GM12878 (cell line): ENCODE results near the gene SLC34A3. TPM values are rescaled to one million over a fixed set of nuclear protein-coding genes. Genes with fewer than 3 reads are reported as not detected.

ENCODE experiments used
- ATAC-seq: fragments of 200-7000 bp; cut with Tn5 transposase; 3 replicates; pipeline ENCODE4 v1.9.1; 2020; ENCODE audit warnings: mild to moderate bottlenecking, moderate library complexity
- BruUV-seq: library from RNA; stranded (reverse); fragments of 400-500 nt; replicated peaks from 2 replicates; lab custom pipeline; 2021; lab: Mats Ljungman, UMichigan
- CTCF ChIA-PET: fragments of 300-600 bp; sonication (Branson Sonifier 250); formaldehyde crosslinking; extraction: SDS; loops from one replicate; lab custom pipeline; 2021; ENCODE audit warnings: inconsistent platforms; lab: Yijun Ruan, JAX
- POLR2A ChIA-PET: fragments of 350-600 bp; formaldehyde crosslinking; extraction: SDS; loops from one replicate; lab custom pipeline; 2021; ENCODE audit warnings: inconsistent platforms; lab: Charles Lee
- RAD21 ChIA-PET: fragments of 300-600 bp; sonication (Branson Sonifier 250); formaldehyde crosslinking; loops from one replicate; lab custom pipeline; 2023; ENCODE audit warnings: antibody characterized with exemption; ENCODE audit not compliant: unreplicated experiment; lab: Charles Lee
- SMC1A ChIA-PET: fragments of 300-600 bp; sonication (Branson Sonifier 250); formaldehyde crosslinking; loops from one replicate; lab custom pipeline; 2023; ENCODE audit not compliant: unreplicated experiment, uncharacterized antibody; lab: Charles Lee
- DNase-seq: peaks from one replicate; pipeline ENCODE4 v3.0.0-alpha.2; 2011; ENCODE audit warnings: low read depth, low spot score
- FAIRE-seq: peaks from 3 replicates; lab custom pipeline; 2011; peaks lifted over from hg19 to GRCh38; lab: Jason Lieb, UNC
- H2AFZ ChIP-seq: 2 replicates; pipeline ENCODE4 v1.6.0; 2011; ENCODE audit warnings: low read depth, low read length, control low read depth; ENCODE audit not compliant: control insufficient read depth
- H3K27ac ChIP-seq: 2 replicates; pipeline ENCODE4 v1.5.1; 2011; ENCODE audit warnings: control low read depth; ENCODE audit not compliant: control insufficient read depth, insufficient read depth
- H3K27me3 ChIP-seq, 2 experiments: replicated peaks in 1 of 2; 2 replicates each; pipeline versions ENCODE4 v1.6.0 to v1.6.1; 2011; ENCODE audit warnings: low read length in 1 of 2; ENCODE audit not compliant: control insufficient read depth in 2 of 2, insufficient read depth in 2 of 2
- H3K36me3 ChIP-seq, 2 experiments: 2 replicates each; pipeline ENCODE4 v1.5.1; 2011; ENCODE audit warnings: low read length in 1 of 2; ENCODE audit not compliant: control insufficient read depth in 2 of 2, insufficient read depth in 2 of 2
- H3K4me1 ChIP-seq: 2 replicates; pipeline ENCODE4 v1.6.1; 2011; ENCODE audit warnings: mild to moderate bottlenecking, low read length, moderate library complexity, mixed read lengths; ENCODE audit not compliant: control insufficient read depth, insufficient read depth
- H3K4me2 ChIP-seq: 2 replicates; pipeline ENCODE4 v1.6.0; 2011; ENCODE audit warnings: control low read depth; ENCODE audit not compliant: control insufficient read depth, insufficient read depth
- H3K4me3 ChIP-seq: fragments of 200-600 bp; sonication (generic); 2 replicates; pipeline ENCODE4 v1.5.1; 2016
- H3K79me2 ChIP-seq: 2 replicates; pipeline ENCODE4 v1.6.0; 2011; ENCODE audit warnings: low read length; ENCODE audit not compliant: control insufficient read depth, insufficient read depth
- H3K9ac ChIP-seq: 2 replicates; pipeline ENCODE4 v1.8.0; 2011; ENCODE audit warnings: low read length, control low read depth, mixed read lengths; ENCODE audit not compliant: control insufficient read depth, insufficient read depth
- H3K9me3 ChIP-seq: replicated peaks from 3 replicates; pipeline ENCODE4 v1.5.1; 2011; ENCODE audit warnings: mild to moderate bottlenecking, low read length; ENCODE audit not compliant: control insufficient read depth, insufficient read depth
- H4K20me1 ChIP-seq: 2 replicates; pipeline ENCODE4 v1.6.0; 2011; ENCODE audit not compliant: control insufficient read depth, insufficient read depth
- CBX3 ChIP-seq: fragments of 200-600 bp; sonication (generic); IDR thresholded peaks from 2 replicates; pipeline ENCODE4 v1.6.1; 2016; ENCODE audit warnings: low read depth, borderline replicate concordance
- E2F8 ChIP-seq: fragments of 450-650 bp; IDR thresholded peaks from 2 replicates; pipeline ENCODE4 v1.6.1; 2018; ENCODE audit warnings: mild to moderate bottlenecking, low read depth, moderate library complexity; ENCODE audit not compliant: partially characterized antibody
- GATAD2B ChIP-seq: fragments of 450-650 bp; conservative IDR thresholded peaks from 2 replicates; pipeline ENCODE4 v1.6.1; 2017; ENCODE audit warnings: low read depth, mild to moderate bottlenecking, moderate library complexity
- HCFC1 ChIP-seq: fragments of 150-350 bp; IDR thresholded peaks from 2 replicates; pipeline ENCODE4 v1.6.1; 2014; ENCODE audit warnings: low read length
- HSF1 ChIP-seq: fragments of 150-350 bp; IDR thresholded peaks from 2 replicates; pipeline ENCODE4 v1.6.1; 2014; ENCODE audit warnings: mild to moderate bottlenecking, low read depth, low read length
- IRF4 ChIP-seq: IDR thresholded peaks from 2 replicates; pipeline ENCODE4 v1.6.1; 2011; ENCODE audit warnings: low read depth, low read length
- NFIC ChIP-seq: IDR thresholded peaks from 2 replicates; pipeline ENCODE4 v1.6.1; 2012; ENCODE audit warnings: low read depth, mild to moderate bottlenecking, inconsistent platforms, low read length, moderate library complexity
- PAX8 ChIP-seq: fragments of 450-650 bp; IDR thresholded peaks from 2 replicates; pipeline ENCODE4 v1.6.1; 2017; ENCODE audit warnings: mild to moderate bottlenecking, moderate library complexity
- PML ChIP-seq: IDR thresholded peaks from 2 replicates; pipeline ENCODE4 v1.6.1; 2012; ENCODE audit warnings: low read length, inconsistent platforms
- RAD21 ChIP-seq: IDR thresholded peaks from 2 replicates; pipeline ENCODE4 v1.6.1; 2011; ENCODE audit warnings: mild to moderate bottlenecking, low read depth, low read length, moderate library complexity; ENCODE audit not compliant: insufficient read depth
- RUNX3 ChIP-seq: IDR thresholded peaks from 2 replicates; pipeline ENCODE4 v1.6.1; 2012; ENCODE audit warnings: low read length, inconsistent platforms
- SMAD1 ChIP-seq: fragments of 450-650 bp; IDR thresholded peaks from 2 replicates; pipeline ENCODE4 v1.6.1; 2018; ENCODE audit warnings: mild to moderate bottlenecking, low read depth; ENCODE audit not compliant: partially characterized antibody
- STAT3 ChIP-seq: IDR thresholded peaks from 2 replicates; pipeline ENCODE4 v1.6.1; 2011; ENCODE audit warnings: low read depth, low read length, improper control_type of control experiment
- TCF12 ChIP-seq: IDR thresholded peaks from 2 replicates; pipeline ENCODE4 v1.6.1; 2011; ENCODE audit warnings: low read depth, mild to moderate bottlenecking, low read length
- ZBTB33 ChIP-seq: fragments of 450-650 bp; IDR thresholded peaks from 2 replicates; pipeline ENCODE4 v1.6.1; 2017; ENCODE audit warnings: mild to moderate bottlenecking
- ZSCAN29 ChIP-seq: fragments of 450-650 bp; IDR thresholded peaks from 2 replicates; pipeline ENCODE4 v1.6.1; 2017; ENCODE audit warnings: mild to moderate bottlenecking, moderate library complexity
- WGBS: methylation state at CpG from one replicate; pipeline ENCODE4 v1.1.6; 2016; ENCODE audit warnings: low lambda C conversion rate; ENCODE audit not compliant: insufficient replicate concordance, insufficient coverage; ENCODE audit errors: missing lambda C conversion rate; 5-methylcytosine and 5-hydroxymethylcytosine counted together
- in situ Hi-C: fragments of 300-500 bp; cut with MboI; formaldehyde crosslinking; loops from 9 replicates; pipeline ENCODE4 v1.14.3; 2018; ENCODE audit warnings: mixed read lengths
- intact Hi-C: fragments of 100-400 bp; cut with micrococcal nuclease; formaldehyde crosslinking; loops from one replicate; pipeline ENCODE4 v1.14.2; 2022; ENCODE audit not compliant: unreplicated experiment
- polyA plus RNA-seq, 11 experiments: library from polyadenylated mRNA; depleted of rRNA in 4 of 11; unstranded in 6 of 11; stranded (reverse) in 5 of 11; fragments of >200 nt; fragmentation: Nextera tagmentation in 4 of 11; fragmentation: Illumina TruSeq in 1 of 11; extraction: Ambion mirVana in 4 of 11; extraction: Trizol in 1 of 11; gene quantifications; 1 replicate in 1 of 11; 2 replicates in 10 of 11; pipeline versions ENCODE4 v1.2.1 to v1.2.3, GENCODE V29; 2011 to 2016; ENCODE audit warnings: inconsistent platforms in 2 of 11, missing spikeins in 2 of 11, low read depth in 1 of 11
- total RNA-seq, 4 experiments: library from RNA; depleted of rRNA in 3 of 4; stranded (reverse); fragments of >200 nt in 3 of 4; fragmentation: Illumina TruSeq in 1 of 4; extraction: Trizol in 1 of 4; gene quantifications; 2 replicates each; pipeline versions ENCODE4 v1.2.1 to v1.2.3, GENCODE V29; 2013 to 2021
- TF ChIP-seq, protein P1 (sequence below): fragments of 450-650 bp; IDR thresholded peaks from 2 replicates; pipeline ENCODE4 v1.6.1; 2016; ENCODE audit warnings: mild to moderate bottlenecking

Gene SLC34A3
- total and polyA plus RNA-seq, 10 of the 15 experiments (the other 5 are each of a cell fraction or from before 2014, with no cell fraction given) = not detected

DNA sequence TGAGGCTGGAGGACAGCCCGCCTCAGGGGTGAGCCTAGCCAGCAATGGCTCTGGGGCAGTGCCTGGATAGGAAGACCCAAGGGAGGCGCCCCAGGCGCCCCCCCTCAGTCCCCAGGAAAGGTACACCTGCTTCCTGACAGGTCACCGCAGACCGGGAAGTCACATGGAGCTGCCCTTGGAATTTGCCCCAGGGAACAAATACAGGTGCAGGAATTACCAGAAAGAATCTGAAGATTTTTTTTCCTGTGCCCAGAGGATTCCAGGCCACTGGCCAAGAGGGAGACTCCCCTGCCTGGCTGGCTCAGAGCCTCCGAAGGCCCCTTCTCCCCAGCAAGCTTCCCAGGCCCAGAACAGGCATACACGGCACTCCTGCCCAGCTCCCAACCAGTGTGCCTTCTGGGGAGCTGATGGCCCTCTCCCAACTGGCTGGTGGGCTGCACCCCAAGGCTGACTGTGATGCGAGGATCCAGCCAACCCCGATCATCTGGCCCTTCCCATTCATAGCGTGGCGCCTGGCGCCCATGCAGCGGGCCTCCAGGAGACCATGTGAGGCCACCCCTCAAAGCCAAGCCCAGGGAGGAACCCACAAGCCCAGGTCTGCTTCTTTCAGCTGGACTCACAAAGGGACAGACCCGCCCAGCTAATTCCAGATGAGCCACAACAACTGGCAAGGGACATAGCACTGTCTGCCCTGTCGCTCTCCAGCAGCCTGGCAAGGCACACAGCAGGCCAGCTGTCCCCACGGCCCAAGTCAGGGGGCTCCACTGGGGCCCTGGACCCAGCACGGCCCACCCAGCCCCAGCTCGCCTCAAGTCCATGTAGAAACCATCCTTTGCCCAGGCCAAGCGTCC, 32.4 kb upstream of the SLC34A3 start:
- Histone ChIP-seq H2AFZ (no peak overlapping the region), H3K79me2 (peaks cover 8% of the 10 kb centered on the region), H3K36me3 (no peaks in the 10 kb centered on the region), H3K9ac (no peak overlapping the region), H3K27ac (no peak overlapping the region), H3K9me3 (no peaks in the 10 kb centered on the region), H3K4me3 (no peak overlapping the region), H3K4me2 (peak overlapping the region; percentile 54; the same call in 1 of the 2 replicates), H3K27me3 (no peaks in the 10 kb centered on the region), H4K20me1 (no peaks in the 10 kb centered on the region), H3K4me1 (peaks cover 21% of the 10 kb centered on the region)
- intact Hi-C loops = no loop called here
- BruUV-seq = no TSS peak
- RAD21 ChIA-PET = interaction anchor here (1.3 kb wide), 1 partner anchor 29 kb away, joined by 3 read pairs; no protein-coding TSS in a partner anchor
- FAIRE-seq = no peak
- no peak for DNase-seq
- CTCF ChIA-PET = interaction anchor here (0.6 kb wide), 1 partner anchor 28 kb away, joined by 3 read pairs; no protein-coding TSS in a partner anchor
- ATAC-seq = no peak
- SMC1A ChIA-PET = interaction anchor here (0.9 to 1.9 kb wide), 3 partner anchors 9 to 49 kb away, joined by 4 to 9 read pairs (median 5); partner anchors contain the start of genes ANAPC2 and SSNA1
- in situ Hi-C loops = no loop called here
- WGBS = 76% methylated on average over 19 of the region's 19 CpGs
- POLR2A ChIA-PET = interaction anchor here (0.8 to 2.5 kb wide), 5 partner anchors 9 to 150 kb away, joined by 3 to 9 read pairs (median 6); partner anchors contain the start of genes RNF208 and SSNA1
- TF ChIP-seq SMAD1 (no peak), RUNX3 (no peak), IRF4 (no peak), GATAD2B (no peak), HCFC1 (no peak), HSF1 (no peak), E2F8 (no peak), TCF12 (no peak), PAX8 (no peak), ZBTB33 (no peak), ZSCAN29 (no peak), CBX3 (no peak), PML (no peak), RAD21 (no peak), NFIC (no peak), STAT3 (no peak)
- TF ChIP-seq, protein P1, sequence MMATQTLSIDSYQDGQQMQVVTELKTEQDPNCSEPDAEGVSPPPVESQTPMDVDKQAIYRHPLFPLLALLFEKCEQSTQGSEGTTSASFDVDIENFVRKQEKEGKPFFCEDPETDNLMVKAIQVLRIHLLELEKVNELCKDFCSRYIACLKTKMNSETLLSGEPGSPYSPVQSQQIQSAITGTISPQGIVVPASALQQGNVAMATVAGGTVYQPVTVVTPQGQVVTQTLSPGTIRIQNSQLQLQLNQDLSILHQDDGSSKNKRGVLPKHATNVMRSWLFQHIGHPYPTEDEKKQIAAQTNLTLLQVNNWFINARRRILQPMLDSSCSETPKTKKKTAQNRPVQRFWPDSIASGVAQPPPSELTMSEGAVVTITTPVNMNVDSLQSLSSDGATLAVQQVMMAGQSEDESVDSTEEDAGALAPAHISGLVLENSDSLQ = no peak
